Endothelial cell of coronary artery (primary cell): ENCODE measurements around the gene TBPL2. TPM values are rescaled to one million over a fixed set of nuclear protein-coding genes. Genes with fewer than 3 reads are reported as not detected.

ENCODE experiments used
- total RNA-seq: library from RNA; depleted of rRNA; stranded (reverse); fragments of >200 nt; gene quantifications from 2 replicates; pipeline ENCODE4 v1.2.3, GENCODE V29; 2014

Gene TBPL2
- not detected in 2 replicates for total RNA-seq

DNA sequence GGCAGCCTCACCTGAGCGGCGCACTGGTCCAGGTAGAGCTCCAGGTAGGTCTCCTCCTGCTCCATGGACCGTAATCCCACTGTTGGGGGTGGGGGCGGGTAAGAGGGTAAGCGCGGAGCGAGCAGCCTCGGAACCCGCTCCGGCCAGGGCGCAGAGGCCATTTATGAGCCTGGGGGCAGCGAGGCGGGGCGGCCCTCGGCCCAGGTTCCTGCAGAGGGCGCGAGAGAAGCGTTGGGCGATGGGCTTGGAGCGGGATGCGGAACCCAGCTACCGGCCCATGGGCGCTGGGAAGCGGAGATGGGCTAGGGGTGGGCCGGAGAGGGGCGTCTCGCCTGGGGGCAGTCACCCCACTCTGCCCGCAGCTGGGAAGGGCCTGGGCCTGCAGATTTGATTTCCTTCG, at the start of gene TBPL2:
Gene TBPL2, minus strand, starts transcription at position 232 of the 400 bp plus-strand sequence. Its CDS starts 167 bp downstream, at position 65.

GRCh38 chr14:55411426-55412389, 28.7 kb downstream of the TBPL2 start, which contains the start of gene ATG14:
ATG14 (minus strand) TSS chr14:55411830; CDS start chr14:55411822, 8 bp downstream.

Other genes starting within 250 kb of the TBPL2 start
- 17.5 and 57.8 TPM in 2 replicates for gene DLGAP5, start 249.0 kb downstream of the TBPL2 start, total RNA-seq
- gene FBXO34, start 169.2 kb downstream of the TBPL2 start, total RNA-seq, result 20.5 and 22.8 TPM in 2 replicates
- 11.8 and 12.6 TPM in 2 replicates for gene ATG14, start 28.8 kb downstream of the TBPL2 start, total RNA-seq
- gene KTN1, start 139.6 kb upstream of the TBPL2 start, total RNA-seq, result 160 and 216 TPM in 2 replicates